ENCODE measurements around the gene BLOC1S4.

BLOC1S4 gene

GRCh38 chr4:6760865-6761264 is 44.9 kb downstream of the BLOC1S4 start:
- no peak for DNase-seq (ENCODE audit: extremely low spot score)
- POLR2A ChIA-PET, result no interaction called here
- CTCF ChIA-PET, result interaction anchor here (0.6 to 1.6 kb wide), 3 partner anchors 41 to 1001 kb away, joined by 3 to 9 read pairs (median 4); no protein-coding TSS in a partner anchor
- TF ChIP-seq TARDBP (IDR thresholded peaks at IDR 0.05) (no peak), FOXK2 (IDR thresholded peaks at IDR 0.05) (no peak), ARNT (IDR thresholded peaks at IDR 0.05) (no peak), L3MBTL2 (conservative IDR thresholded peaks at IDR 0.05) (no peak), BHLHE40 (IDR thresholded peaks at IDR 0.05; ENCODE audit: borderline replicate concordance) (no peak), ELF4 (IDR thresholded peaks at IDR 0.05) (no peak), FOXM1 (IDR thresholded peaks at IDR 0.05; ENCODE audit: borderline replicate concordance) (no peak), SP1 (IDR thresholded peaks at IDR 0.05) (no peak), PKNOX1 (IDR thresholded peaks at IDR 0.05) (no peak), LEF1 (IDR thresholded peaks at IDR 0.05; ENCODE audit: borderline replicate concordance) (no peak), HDGF (IDR thresholded peaks at IDR 0.05; ENCODE audit: borderline replicate concordance) (no peak), FOXA1 (IDR thresholded peaks at IDR 0.05) (no peak), ZNF384 (IDR thresholded peaks at IDR 0.05) (no peak)

- no peak for DNase-seq (ENCODE audit: extremely low spot score)
- POLR2A ChIA-PET, result no interaction called here
These were observed 46.0 kb downstream of the BLOC1S4 start for GRCh38 chr4:6761649-6762615.

GRCh38 chr4:6763330-6763851 is 47.4 kb downstream of the BLOC1S4 start:
- ChIA-PET POLR2A (no interaction called here), CTCF (interaction anchor here (1.0 kb wide), 1 partner anchor 204 kb away, joined by 3 read pairs; no protein-coding TSS in a partner anchor)
- no peak for TF ChIP-seq CTBP1 (IDR thresholded peaks at IDR 0.05; ENCODE audit: borderline replicate concordance)
- no peak for TF ChIP-seq NFRKB (IDR thresholded peaks at IDR 0.05)
- TF ChIP-seq ZNF384 (IDR thresholded peaks at IDR 0.05), result no peak
- TF ChIP-seq SP1 (IDR thresholded peaks at IDR 0.05), result no peak
- no peak for TF ChIP-seq FOXK2 (IDR thresholded peaks at IDR 0.05)
- TF ChIP-seq TARDBP (IDR thresholded peaks at IDR 0.05), result no peak
- TF ChIP-seq BHLHE40 (IDR thresholded peaks at IDR 0.05; ENCODE audit: borderline replicate concordance), result no peak
- no peak for TF ChIP-seq HDGF (IDR thresholded peaks at IDR 0.05; ENCODE audit: borderline replicate concordance)
- no peak for TF ChIP-seq ELF4 (IDR thresholded peaks at IDR 0.05)
- TF ChIP-seq L3MBTL2 (conservative IDR thresholded peaks at IDR 0.05), result no peak
- TF ChIP-seq FOXA1 (IDR thresholded peaks at IDR 0.05), result no peak
- no peak for TF ChIP-seq FOXM1 (IDR thresholded peaks at IDR 0.05; ENCODE audit: borderline replicate concordance)
- no peak for TF ChIP-seq LEF1 (IDR thresholded peaks at IDR 0.05; ENCODE audit: borderline replicate concordance)
- TF ChIP-seq PKNOX1 (IDR thresholded peaks at IDR 0.05), result no peak
- TF ChIP-seq ARNT (IDR thresholded peaks at IDR 0.05), result no peak
- TF ChIP-seq SUZ12 (IDR thresholded peaks at IDR 0.05), result no peak
- no peak for DNase-seq (ENCODE audit: extremely low spot score)

More at GRCh38 chr4:6761649-6762615, 46.0 kb downstream of the BLOC1S4 start:
- CTCF ChIA-PET, result no interaction called here
- no peak for TF ChIP-seq ARNT (IDR thresholded peaks at IDR 0.05)
- TF ChIP-seq ZNF384 (IDR thresholded peaks at IDR 0.05), result no peak
- TF ChIP-seq LEF1 (IDR thresholded peaks at IDR 0.05; ENCODE audit: borderline replicate concordance), result no peak
- TF ChIP-seq PKNOX1 (IDR thresholded peaks at IDR 0.05), result no peak
- TF ChIP-seq TARDBP (IDR thresholded peaks at IDR 0.05), result no peak
- no peak for TF ChIP-seq SP1 (IDR thresholded peaks at IDR 0.05)
- no peak for TF ChIP-seq ELF4 (IDR thresholded peaks at IDR 0.05)
- TF ChIP-seq BHLHE40 (IDR thresholded peaks at IDR 0.05; ENCODE audit: borderline replicate concordance), result no peak
- TF ChIP-seq HDGF (IDR thresholded peaks at IDR 0.05; ENCODE audit: borderline replicate concordance), result no peak
- no peak for TF ChIP-seq FOXM1 (IDR thresholded peaks at IDR 0.05; ENCODE audit: borderline replicate concordance)
- no peak for TF ChIP-seq NFRKB (IDR thresholded peaks at IDR 0.05)
- no peak for TF ChIP-seq SUZ12 (IDR thresholded peaks at IDR 0.05)
- TF ChIP-seq FOXA1 (IDR thresholded peaks at IDR 0.05), result no peak
- no peak for TF ChIP-seq FOXK2 (IDR thresholded peaks at IDR 0.05)
- no peak for TF ChIP-seq L3MBTL2 (conservative IDR thresholded peaks at IDR 0.05)
- TF ChIP-seq CTBP1 (IDR thresholded peaks at IDR 0.05; ENCODE audit: borderline replicate concordance), result no peak

- ChIA-PET POLR2A (no interaction called here), CTCF (no interaction called here)
- TF ChIP-seq FOXA1 (IDR thresholded peaks at IDR 0.05) (no peak), BHLHE40 (IDR thresholded peaks at IDR 0.05; ENCODE audit: borderline replicate concordance) (no peak), NFRKB (IDR thresholded peaks at IDR 0.05) (no peak), FOXK2 (IDR thresholded peaks at IDR 0.05) (no peak)
- no peak for DNase-seq (ENCODE audit: extremely low spot score)
These were observed 49.1 kb downstream of the BLOC1S4 start for GRCh38 chr4:6764976-6765620.

- TF ChIP-seq ELF4 (IDR thresholded peaks at IDR 0.05) (no peak), BHLHE40 (IDR thresholded peaks at IDR 0.05; ENCODE audit: borderline replicate concordance) (no peak), CTBP1 (IDR thresholded peaks at IDR 0.05; ENCODE audit: borderline replicate concordance) (no peak), HDGF (IDR thresholded peaks at IDR 0.05; ENCODE audit: borderline replicate concordance) (no peak), PKNOX1 (IDR thresholded peaks at IDR 0.05) (no peak), ARNT (IDR thresholded peaks at IDR 0.05) (no peak), NFRKB (IDR thresholded peaks at IDR 0.05) (no peak), SUZ12 (IDR thresholded peaks at IDR 0.05) (no peak), SP1 (IDR thresholded peaks at IDR 0.05) (no peak), FOXA1 (IDR thresholded peaks at IDR 0.05) (no peak), LEF1 (IDR thresholded peaks at IDR 0.05; ENCODE audit: borderline replicate concordance) (no peak), FOXM1 (IDR thresholded peaks at IDR 0.05; ENCODE audit: borderline replicate concordance) (no peak), FOXK2 (IDR thresholded peaks at IDR 0.05) (no peak), TARDBP (IDR thresholded peaks at IDR 0.05) (no peak), ZNF384 (IDR thresholded peaks at IDR 0.05) (no peak), L3MBTL2 (conservative IDR thresholded peaks at IDR 0.05) (no peak)
- POLR2A ChIA-PET, result no interaction called here
These were observed 49.7 kb downstream of the BLOC1S4 start for GRCh38 chr4:6765703-6766102.

More at GRCh38 chr4:6765703-6766102, 49.7 kb downstream of the BLOC1S4 start:
- no peak for DNase-seq (ENCODE audit: extremely low spot score)
- CTCF ChIA-PET, result no interaction called here
